HG02763 (cell line): ENCODE results near the gene CHMP2B.
"Not testable (repeated sequence)": the region's sequence is repeated elsewhere in the genome, so short reads cannot be mapped to it uniquely, and the experiment has no call there.

ENCODE experiments used
- ATAC-seq: cut with Tn5 transposase; IDR thresholded peaks from one replicate; pipeline ENCODE4 v1.9.1; 2021; ENCODE audit warnings: mild to moderate bottlenecking, moderate library complexity; ENCODE audit not compliant: unreplicated experiment

CHMP2B gene

DNA sequence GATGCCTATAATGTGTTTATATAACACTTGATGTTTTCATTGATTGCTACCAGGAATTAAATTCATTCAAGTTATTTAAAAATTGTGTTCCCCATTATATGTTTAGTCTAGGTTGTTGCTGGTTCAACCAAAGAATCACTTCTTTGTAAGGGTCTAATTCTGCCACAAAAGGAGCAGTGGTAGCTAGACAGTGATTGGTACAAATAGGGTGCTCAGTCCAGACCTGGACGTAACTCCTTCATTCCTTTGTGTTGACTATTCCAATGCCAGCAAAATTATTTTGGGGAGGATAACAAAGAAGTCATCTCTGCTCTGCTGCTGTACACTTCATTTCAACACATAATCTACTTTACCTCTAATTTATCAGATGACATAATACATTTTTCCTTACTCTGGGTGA lies 1.2 kb downstream of the CHMP2B start:
- ATAC-seq = no peak

DNA sequence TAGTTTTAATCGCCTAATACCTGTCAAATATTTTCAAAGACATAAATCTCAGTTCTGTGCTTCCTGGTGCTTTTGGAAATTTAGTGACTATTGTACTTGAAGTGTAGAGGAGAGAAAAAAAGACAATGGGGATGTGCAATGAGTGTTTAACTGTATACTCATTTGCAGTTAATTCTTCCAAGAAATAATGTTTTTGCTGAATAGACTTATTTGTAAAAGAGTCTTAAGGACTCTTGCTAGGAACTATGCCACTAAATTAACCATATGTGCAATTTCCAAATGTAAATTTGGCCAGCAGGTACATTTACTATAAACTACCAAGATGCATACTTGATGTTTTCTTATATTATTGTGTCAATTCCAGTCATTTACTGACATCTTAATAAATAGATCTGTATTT lies 2.0 kb downstream of the CHMP2B start:
- no peak for ATAC-seq

DNA sequence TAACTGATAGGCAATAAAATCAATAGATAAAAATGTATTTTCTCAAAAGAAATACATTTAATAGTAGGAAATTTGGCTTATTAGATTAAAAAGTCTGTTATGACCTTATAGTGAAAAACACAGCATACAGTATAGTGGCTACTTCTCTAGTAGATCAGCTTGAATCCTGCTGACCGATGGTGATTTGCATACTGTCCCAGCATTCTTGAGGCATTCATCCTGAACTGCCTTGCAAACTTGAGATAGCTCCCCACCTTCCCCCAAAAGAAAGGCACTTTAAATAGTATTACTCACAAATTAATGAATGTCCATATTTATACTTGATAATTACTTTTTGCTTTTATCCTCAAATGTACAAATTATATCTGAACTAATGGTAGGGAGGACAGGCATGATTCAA lies 6.7 kb downstream of the CHMP2B start:
- no peak for ATAC-seq

DNA sequence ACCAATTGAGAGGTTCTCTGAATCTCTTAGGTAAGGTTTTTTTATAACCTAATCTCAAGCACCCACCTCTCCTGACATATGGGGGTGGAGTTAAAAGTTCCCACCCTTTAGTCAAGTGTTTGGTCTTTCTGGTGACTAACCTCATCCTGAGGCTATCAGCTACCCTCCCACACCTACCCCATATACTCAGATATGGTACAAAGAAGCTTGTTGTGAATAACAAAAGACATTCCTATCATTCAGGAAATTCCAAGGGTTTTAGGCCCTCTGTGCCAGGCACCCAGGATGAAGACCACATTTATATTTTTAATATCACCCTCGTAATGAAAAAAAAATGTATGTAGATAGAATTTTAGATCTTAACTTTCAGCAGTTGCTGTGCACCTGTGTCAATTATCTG lies 9.0 kb downstream of the CHMP2B start:
- no peak for ATAC-seq

DNA sequence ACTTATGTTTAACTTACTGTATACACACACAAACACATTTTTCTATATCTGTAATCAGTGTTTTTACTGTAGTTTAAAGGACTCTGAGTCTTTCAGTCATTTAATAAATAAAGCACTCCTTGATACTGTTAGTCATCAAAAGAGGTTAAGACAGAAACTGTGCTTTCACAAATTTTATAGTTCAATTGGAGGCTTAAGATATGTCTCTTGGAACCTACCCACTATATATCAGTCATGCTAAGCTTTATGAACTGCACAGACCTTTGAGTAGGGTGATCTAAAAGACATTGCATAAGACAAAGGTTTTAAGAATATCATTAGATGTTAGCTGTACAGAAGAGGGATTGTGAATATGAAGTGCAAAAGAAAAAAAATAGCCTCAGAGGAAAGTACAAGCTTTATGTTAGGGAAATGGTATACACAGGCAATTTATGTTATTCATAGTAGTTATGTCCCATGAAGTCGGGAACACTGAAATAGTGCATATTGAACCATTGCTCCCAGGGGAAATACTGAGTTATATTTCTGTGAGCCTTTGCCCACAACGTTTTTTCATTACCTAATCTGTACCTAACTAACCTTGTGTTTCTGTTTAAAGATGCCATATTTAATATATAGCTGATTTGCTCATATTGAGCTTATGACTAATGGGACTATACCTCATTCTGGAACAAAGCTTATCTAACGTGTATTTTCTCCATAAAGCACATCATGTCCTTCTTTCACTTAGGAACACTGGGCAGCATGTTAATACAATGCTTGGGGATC lies 19.7 kb downstream of the CHMP2B start:
- ATAC-seq = no peak

DNA sequence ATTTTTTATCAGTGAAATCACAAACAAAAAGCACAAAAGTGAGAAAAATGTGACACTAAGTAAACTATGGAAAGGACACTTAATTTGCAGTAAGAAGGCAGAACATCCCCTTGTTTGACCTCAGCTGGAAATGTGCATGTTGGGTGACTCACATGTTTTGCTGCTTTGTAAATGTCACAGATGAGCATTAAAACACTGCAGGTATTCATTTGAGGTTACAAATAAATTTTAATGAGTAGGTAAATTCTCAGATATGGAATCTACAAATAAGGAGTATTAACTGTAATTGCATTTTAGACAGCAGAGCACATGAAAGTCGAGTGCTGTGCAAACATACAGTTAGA lies 20.3 kb downstream of the CHMP2B start:
- no peak for ATAC-seq

DNA sequence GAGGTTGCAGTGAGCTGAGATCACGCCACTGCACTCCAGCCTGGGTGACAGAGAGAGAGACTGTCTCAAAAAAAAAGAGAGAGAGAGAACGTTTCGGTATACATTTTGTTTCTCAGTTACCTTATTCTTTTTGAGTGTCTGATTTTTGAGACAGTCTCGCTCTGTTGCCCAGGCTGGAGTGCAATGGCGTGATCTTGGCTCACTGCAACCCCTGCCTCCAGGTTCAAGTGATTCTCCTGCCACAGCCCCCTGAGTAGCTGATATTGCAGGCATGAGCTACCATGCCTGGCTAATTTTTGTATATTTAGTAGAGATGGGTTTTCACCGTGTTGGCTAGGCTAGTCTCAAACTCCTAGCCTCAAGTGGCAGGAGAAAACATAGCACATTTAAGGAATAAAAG lies 21.1 kb downstream of the CHMP2B start:
- ATAC-seq = not testable (repeated sequence)

DNA sequence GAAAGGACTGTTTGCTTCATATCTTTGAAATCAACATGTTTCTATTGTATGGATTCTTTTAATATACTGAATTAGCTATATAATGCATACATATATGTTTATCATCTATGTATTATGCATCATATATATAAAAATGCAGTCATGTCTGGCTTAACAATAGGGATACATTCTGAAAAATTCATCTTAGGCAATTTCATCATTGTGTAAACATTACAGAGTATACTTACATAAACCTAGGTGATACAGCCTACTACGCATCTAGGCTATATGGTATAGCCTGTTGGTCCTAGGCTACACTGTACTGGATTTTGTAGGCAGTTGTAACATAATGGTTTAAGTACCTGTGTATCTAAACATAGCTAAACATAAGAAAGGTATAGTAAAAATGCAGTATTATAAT lies 21.7 kb downstream of the CHMP2B start:
- no peak for ATAC-seq

DNA sequence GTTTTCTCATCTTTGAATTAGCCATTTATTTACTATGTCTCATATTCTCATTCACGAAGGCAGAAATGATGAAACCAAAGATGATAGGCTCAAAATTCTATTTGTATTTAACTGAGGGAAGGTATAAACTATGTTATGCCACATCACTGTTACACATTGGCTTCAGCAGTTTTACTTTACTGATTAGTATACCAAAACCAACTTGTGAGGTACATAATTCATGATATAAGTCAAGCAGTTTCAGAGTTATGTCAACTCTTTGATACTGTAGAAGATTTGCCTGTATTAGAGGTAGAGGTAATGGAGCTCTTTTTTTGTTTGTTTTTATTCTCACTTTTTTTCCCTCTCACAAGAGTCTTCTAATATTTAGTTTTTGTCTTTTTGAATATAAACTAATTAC lies 22.9 kb downstream of the CHMP2B start:
- no peak for ATAC-seq

DNA sequence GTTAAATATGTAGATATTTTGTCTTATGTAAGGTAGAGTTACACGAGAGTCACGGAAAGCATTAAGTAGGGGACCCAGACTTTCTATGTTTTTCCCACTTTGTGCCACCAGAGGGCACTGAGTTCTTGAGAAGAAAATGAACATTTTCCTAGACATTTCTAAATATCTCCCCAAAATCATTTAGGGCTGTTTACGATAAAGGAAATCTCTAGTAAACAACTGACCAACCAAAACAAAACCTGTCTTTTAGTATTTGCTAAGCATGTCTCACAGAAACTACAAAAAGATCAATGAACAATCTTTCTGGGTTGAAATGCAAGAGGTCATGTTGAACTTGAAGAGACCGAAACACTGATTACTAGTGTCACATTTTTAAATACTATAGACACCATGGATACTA lies 33.2 kb downstream of the CHMP2B start:
- peak; percentile 65 for ATAC-seq

DNA sequence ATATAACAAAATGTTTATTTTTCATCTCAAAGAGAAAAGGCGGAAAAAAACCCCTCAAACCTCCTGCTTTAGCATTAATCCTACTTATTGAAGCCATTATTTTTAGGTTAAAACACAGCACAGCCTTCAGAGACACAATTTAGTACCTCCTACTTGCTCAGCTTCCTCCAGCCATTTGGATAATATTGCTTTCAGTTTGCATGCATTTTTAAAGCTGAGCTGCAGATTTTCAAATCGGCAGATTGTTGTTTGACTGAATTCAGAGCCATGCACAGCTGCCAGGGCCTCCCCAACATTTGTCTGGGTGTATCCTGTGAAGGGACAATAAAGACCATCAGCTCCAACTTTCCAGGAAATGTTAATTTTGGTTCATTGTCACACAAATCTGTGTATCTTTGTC lies 34.8 kb downstream of the CHMP2B start:
- ATAC-seq = no peak

DNA sequence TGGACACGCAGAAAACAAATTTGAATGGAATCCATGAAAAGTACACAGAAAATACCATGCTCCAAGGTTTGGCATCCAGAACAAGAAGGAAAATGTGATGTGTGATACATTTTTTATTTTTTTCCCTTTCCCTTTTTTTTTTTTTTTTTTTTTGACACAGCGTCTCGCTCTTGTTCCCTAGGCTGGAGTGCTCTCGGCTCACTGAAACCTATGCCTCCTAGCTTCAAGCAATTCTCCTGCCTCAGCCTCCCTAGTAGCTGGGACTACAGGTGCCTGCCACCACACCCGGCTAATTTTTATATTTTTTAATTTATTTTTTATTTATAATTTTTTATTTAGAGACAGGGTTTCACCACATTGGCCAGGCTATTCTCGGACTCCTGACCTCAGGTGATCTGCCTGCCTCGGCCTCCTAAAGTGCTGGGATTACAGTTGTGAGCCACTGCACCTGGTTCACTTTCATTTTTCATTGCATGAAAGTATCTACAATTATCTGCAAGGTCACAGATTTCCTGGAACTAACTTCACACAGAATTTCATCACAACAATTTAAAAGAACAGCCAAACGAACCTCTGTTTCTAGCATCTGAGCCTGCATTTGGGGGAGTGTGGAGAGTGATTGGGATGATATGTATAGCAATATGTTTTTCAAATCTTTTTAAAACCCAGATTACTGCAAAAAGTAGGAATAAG lies 41.0 kb downstream of the CHMP2B start:
- ATAC-seq = no peak

DNA sequence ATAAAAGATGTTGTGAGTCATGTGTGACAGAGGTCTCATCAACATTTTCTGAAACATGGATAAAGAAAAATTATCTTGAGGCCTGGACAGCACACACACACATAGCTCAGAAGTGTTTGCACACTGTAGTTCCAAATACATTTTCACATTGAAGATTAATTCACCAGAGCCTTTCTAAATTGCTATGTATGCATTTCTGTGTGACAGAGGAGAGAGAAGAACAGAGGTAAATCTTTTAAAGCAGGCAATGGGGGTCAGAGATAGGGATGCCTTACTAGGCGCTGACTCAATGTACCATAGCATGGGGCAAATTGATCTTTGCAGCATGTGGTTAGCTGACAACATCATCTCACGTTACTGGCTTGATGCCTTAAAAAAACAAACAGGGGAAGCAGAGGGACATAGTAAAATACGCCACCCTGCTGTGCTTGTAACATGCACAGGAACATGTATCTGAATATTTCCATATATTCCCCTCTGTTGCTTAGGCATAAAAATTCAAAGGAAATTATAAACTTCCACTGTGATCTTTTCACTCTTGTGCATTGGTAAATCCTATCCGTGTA lies 41.6 kb downstream of the CHMP2B start:
- ATAC-seq = no peak

DNA sequence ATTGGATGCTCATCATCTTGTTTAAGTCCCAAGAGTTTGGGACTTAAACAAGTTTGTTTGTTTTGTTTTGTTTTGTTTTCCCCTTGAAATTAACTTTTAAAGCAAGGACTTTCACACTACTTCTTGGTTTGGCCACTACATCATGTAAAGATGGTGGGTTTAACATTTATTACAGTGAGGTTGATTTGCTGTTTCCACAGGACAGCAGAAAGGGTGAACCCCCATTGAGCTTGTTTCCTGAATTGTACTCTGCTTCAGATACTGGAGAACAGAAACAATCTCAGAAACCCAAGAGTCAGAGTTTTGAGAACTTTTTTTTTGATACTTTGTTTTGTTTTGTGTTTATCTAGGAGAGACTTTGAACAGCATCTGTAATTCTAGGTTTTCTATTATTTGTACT lies 42.6 kb downstream of the CHMP2B start:
- no peak for ATAC-seq

DNA sequence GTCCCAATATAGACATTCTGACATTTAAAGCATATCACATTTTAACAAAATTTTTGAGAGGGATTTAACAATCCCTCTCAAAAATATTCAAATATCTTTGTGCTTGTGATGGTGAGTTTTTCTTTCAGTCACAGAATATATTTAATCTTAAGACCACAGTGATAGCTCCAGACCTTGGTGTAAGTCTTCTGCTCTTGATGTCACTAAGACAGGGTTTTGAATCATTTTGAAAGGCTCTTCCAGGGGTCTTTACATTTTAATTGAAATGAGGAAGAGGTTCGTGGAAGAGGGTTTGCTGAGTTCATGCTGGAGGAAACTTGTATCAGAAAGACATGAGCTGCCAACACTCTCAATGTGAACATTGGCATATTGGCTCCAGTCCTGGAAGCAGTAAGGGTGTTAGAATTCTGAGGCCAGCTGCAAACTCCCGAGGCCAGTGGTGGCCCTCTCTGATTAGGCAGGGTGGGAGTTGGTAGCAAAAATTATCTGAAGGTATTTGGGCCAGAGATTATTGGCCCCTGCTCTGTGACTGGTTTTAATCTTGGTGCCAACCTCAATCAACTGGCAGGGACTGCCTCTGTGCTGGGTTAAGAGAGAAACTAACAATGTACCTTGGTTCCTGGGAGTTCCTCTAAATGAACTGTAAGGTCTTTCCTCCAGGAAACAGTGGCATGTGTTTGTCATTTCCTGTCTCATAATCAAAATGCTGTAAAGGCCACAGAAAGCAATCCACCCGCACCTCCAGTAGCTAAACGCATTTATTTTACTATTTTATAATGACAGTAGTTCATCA lies 44.0 kb downstream of the CHMP2B start:
- ATAC-seq = no peak

DNA sequence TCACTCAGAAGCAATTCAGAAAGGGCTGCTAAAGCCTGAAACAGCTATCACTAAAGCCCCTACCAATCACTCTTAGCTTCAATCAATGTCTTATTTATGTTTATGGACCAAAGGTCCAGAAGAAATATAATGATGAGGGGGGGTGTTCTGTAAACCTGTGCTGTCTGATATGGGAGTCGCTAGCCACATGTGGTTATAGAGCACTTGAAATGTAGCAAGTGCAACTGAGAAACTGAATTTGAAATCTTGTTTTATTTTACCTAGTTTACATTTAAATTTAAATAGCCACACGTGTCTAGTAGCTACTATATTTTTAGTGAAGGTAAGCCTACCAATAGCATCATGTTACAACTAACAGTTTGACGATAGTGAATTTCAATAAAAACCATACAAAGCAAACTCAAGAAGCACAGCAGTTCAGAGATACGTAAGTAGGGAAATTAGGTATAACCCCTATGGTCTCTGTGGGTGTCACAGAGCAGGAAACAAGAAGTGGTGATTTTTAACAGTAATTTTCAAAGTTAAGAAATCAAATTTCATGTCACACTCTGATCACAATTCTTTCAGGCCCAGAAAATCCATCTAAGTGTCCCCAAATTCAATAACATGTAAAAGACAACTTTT lies 45.7 kb downstream of the CHMP2B start:
- ATAC-seq = peak; percentile 85

DNA sequence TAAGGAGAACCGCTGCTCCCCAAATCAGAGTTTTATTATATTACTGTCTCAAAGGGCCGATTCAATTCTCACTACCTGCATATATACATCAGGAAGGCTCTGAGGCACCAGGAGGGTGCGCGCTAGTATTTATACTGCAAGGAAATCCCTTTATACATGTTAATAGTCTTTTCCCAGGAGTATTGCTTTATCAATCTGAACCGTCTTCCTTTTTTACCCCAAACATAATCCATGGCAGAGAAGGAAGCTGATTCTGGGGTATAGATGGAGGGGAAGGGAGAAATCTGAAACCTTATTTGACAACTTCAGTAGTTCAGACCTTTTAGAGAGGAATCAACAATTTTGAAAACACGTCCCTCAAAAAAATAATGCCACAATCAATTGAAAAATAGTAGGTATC lies 49.4 kb downstream of the CHMP2B start, which contains the start of gene POU1F1:
TSS of gene POU1F1 (minus strand) at position 101 of the 400 bp plus-strand sequence. CDS start 122 bp downstream, outside the sequence.
- ATAC-seq = no peak

DNA sequence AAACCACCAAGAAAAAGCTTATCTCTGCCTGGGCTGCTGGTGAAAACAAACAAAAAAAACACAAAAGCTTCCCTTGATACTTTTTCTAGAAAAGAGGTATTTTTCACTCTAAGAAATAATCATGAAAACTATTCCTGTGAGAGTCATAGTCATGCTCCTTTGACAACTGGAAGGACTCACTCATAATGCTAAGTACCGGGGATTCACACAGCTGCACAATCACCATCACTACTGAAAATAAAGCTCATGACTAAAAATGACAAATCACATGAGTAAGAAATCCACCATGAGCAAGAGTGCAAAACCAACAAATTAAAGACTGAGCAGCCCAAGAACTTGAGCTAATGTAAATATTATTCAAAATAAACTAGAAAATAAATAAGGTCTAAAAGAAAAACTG lies 59.9 kb downstream of the CHMP2B start:
- ATAC-seq = no peak

DNA sequence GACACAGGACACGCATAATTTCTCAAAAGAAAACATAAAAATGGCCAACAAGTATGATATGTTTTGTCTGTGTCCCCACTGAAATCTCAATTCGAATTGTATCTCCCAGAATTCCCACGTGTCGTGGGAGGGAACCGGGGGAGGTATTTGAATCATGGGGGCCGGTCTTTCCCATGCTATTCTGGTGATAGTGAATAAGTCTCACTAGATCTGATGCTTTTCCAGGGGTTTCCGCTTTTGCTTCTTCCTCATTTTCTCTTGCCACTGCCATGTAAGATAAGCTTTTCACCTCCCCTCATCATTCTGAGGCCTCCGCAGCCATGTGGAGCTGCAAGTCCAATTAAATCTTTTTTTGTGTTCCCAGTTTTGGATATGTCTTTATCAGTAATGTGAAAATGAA lies 61.3 kb downstream of the CHMP2B start:
- no peak for ATAC-seq

DNA sequence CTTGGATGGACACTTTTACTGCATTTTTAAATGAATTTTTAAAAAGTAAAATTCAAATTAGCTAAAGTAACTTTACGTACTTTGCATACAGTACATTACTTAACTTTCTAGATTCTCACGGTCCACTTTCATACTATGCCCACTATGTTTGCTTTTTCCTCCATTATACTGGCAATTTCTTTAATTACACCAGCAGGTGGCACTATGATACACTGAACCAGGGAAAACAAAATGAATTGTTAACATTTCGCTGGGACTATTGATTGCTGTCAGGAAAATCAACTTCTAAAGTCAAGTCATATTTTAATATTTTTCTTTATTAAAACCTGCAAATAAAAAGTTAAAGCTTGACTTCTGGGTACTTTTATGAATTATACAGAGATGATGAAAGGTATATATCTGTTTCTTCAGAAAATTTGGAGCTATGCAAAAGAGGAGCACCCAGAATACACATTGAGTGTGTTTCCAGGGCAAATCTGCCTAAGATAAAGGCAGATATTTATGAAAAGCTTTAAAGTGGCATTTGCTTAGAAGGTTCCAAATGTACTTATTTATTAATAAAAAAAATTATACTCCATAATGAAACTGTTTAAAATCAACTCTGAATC lies 71.1 kb downstream of the CHMP2B start:
- ATAC-seq = no peak

DNA sequence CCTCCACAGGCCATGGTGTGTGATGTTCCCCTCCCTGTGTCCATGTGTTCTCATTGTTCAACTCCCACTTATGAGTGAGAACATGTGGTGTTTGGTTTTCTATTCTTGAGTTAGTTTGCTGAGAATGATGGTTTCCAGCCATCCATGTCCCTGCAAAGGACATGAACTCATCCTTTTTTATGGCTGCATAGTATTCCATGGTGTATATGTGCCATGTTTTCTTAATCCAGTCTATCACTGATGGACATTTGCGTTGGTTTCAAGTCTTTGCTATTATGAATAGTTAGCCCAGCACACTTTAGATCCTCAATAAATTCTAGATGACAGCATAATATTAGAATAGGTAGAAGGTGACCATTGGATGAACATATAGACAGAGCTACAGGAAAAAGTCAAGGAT lies 77.9 kb downstream of the CHMP2B start:
- not testable (repeated sequence) for ATAC-seq
